GM12874 (cell line): Measurements from ENCODE around the gene DIPK1C.

Experiments used
- TF ChIP-seq, protein P1 (sequence below): IDR thresholded peaks from 2 replicates; pipeline ENCODE4 v1.5.1; 2011; ENCODE audit warnings: low read depth, mild to moderate bottlenecking, control low read depth, low read length, moderate library complexity; ENCODE audit not compliant: insufficient read depth

Gene DIPK1C

DNA sequence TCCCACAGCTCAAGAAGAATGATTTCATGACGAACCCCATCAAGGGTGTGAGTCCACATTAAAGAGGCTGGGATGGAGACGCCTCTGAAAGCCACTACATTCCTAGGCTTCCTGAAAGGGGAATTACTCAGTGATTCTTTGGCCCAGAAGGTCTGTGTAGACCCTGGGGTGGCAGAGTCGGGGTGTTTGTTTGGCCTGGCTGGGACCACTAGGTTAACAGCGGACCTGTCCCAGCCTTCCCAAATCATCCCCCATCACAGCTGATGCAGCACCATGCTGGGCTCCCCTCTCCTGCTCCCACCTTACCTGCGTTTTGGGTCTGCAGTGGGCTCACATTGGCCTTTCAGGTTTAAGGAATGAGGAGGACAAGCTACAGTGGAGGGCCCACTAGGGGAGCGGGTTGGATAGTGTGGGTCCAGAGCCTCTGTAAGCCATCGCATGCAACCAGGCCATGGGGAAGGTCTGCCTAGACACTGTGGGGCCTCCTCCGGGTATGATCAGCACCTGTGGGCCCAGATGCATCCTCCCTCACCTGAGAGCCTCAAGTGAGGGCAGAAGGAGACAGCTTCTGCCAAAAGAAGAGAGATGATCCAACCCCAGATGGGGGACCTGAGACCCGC lies 16.2 kb downstream of the DIPK1C start:
- TF ChIP-seq, protein P1, sequence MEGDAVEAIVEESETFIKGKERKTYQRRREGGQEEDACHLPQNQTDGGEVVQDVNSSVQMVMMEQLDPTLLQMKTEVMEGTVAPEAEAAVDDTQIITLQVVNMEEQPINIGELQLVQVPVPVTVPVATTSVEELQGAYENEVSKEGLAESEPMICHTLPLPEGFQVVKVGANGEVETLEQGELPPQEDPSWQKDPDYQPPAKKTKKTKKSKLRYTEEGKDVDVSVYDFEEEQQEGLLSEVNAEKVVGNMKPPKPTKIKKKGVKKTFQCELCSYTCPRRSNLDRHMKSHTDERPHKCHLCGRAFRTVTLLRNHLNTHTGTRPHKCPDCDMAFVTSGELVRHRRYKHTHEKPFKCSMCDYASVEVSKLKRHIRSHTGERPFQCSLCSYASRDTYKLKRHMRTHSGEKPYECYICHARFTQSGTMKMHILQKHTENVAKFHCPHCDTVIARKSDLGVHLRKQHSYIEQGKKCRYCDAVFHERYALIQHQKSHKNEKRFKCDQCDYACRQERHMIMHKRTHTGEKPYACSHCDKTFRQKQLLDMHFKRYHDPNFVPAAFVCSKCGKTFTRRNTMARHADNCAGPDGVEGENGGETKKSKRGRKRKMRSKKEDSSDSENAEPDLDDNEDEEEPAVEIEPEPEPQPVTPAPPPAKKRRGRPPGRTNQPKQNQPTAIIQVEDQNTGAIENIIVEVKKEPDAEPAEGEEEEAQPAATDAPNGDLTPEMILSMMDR: no peak

DNA sequence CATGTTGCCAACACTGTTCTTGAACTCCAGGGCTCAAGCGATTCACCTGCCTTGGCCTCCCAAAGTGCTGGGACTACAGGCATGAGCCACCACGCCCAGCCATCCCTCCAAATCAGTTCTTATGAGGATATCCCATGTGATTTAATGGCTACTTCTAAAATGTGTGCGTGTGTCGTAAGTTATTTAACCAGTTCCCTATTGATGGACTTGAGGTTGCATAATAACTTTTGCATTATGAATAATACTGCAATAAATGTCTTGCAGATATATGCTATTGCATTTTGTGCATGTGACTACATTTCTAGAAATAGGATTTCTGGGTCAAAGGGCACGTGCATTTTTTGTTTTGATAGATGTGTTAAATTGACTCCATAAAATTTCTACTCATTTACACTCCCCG lies 19.0 kb downstream of the DIPK1C start:
- TF ChIP-seq, protein P1: no peak

DNA sequence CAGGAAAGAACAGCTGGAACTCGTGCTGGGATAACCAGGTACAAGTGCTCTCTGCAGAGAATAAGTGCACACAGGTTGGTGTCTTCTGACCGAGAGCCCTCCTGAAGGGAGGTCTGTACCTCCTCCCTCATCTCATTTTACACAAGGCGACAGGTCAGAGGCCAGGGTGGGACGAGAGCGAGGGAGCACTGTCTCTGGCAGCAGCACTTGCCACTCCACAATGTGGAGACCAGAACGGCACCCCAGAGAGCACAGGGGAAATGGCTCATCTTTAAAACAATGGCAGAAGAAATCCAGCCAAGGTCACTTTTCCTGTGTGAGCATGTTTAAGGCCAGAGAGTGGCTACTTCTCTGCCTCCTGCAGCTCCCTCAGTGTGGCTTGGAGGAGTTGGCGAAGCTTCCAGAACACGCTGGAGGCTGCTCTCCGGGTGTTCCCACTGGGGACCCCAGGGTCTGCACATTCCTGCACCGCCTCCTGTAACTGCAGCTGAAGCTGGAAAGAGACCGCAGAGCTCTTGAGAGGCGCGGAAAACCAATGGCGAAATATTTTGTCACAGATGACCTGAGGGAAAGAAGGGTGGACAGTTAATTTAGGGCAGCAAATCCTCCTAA lies 20.8 kb downstream of the DIPK1C start:
- TF ChIP-seq, protein P1: no peak

DNA sequence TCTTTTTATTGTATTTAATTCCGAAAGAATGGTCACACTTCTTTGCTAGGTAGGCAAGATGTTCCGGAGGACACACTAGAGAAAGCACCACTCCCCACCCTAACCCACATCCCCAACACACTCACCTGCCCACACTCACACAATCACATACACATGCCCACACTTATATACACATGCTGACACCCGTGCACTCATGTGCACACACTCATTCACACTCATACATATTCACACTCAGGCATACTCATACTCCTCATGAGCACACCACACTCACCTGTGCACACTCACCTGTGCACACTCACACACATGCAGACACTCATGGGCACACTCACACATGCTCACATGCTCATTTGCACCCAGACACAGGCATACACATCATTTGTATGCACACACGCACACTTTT lies 21.4 kb downstream of the DIPK1C start:
- TF ChIP-seq, protein P1: no peak

DNA sequence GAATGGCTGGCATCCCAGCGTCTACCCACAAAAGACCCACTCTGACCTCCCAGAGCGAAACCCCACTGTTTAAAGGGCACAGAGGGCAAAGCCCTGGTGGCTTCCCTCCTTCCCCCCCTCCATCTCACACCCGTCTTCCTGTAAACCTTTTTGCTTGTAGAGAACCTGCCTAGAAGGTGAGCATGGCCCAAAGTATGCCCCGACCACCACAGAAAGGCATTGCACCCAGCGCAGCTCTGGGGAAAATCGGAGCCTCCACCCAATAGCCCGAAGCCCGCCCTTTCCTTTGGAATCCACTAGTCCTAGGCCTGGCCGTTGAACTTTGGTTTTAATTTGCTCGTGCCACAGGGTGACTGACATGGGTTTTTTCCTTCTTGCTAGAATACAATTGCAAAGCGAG lies 22.6 kb downstream of the DIPK1C start:
- TF ChIP-seq, protein P1: no peak

DNA sequence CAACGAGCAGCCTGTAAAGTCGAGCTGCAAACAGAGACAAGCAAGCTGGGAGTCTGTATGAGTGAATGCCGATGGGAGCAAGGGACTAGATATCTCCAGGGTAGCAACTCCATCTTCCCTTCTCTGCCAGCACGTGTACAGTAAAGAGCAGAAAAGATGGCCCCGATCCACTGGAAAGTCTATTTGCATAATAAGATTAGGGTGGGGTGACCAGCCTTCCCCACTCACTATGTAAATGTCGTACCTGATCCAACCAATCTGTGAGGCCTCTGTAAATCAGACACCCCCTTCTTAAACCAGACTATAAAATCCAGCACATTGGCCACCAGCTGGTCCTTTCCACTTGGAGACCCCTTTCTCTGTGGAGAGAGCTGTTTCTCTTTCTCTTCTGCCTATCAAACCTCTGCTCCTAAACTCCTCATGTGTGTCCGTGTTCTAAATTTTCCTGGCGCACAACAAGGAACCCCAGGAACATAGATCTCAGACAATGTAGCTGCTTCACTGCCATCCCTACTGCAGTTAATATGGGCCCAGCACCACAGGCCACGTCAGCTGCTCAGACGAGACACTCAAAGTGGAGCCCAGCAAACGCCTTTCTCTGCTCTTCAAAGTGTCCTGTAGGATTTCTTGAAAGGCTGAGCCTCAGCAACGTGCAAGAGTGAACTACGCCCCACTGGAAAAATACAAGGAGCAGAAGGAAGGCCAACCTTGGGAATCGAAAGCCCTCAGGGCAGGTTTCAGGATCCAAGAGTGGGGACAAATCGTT lies 26.1 kb downstream of the DIPK1C start:
- TF ChIP-seq, protein P1: no peak

DNA sequence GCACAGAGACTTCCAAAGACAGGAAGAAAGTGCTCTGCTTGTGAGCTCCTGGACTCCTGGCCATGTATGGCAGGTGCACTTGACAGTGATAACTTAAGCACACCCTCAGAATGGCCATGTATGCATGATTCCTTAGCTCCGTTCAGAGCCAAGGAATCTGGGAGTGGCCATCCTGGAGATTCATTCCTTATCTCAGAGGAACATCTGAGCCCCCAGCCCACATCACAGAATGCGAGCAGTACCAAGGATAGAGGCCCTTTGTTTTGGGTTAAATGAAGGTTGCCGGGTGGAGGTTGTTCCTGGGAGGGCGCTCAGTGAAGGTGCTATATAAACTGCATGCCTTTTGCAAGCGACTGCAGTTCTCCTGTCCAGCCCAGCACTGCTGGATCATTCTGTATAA lies 26.9 kb downstream of the DIPK1C start:
- TF ChIP-seq, protein P1: no peak
